ENCODE results near the gene KHDRBS1. TPM values are rescaled to one million over a fixed set of nuclear protein-coding genes. Genes with fewer than 3 reads are reported as not detected.
"Not testable (repeated sequence)": the region's sequence is repeated elsewhere in the genome, so short reads cannot be mapped to it uniquely, and the experiment has no call there.

Gene KHDRBS1
- polyA plus RNA-seq, 1 donor from 2014 or later: 214 TPM

GRCh38 chr1:32014948-32015273, 1.2 kb downstream of the KHDRBS1 start:
- H3K4me3 ChIP-seq (ENCODE audit: low read length): peak overlapping the region; percentile 100
- peaks cover 13% of the 10 kb centered on the region for H4K20me1 ChIP-seq (ENCODE audit: insufficient read depth)
- peaks cover 3% of the 10 kb centered on the region for H3F3A ChIP-seq (ENCODE audit: insufficient read depth, low read length, poor library complexity, severe bottlenecking)
- H3K4me2 ChIP-seq (ENCODE audit: low read length): peak overlapping the region; percentile 54
- H3K9ac ChIP-seq (ENCODE audit: low read length): peak overlapping the region; percentile 100
- TF ChIP-seq TAF1 (IDR thresholded peaks at IDR 0.05; ENCODE audit: low read depth) (peak; percentile 40), SMC3 (conservative IDR thresholded peaks at IDR 0.05; ENCODE audit: poor library complexity) (peak; percentile 11), REST (IDR thresholded peaks at IDR 0.05; ENCODE audit: borderline replicate concordance) (no peak)
- H3K9me2 ChIP-seq (ENCODE audit: insufficient read depth, low read length): no peaks in the 10 kb centered on the region
- no peaks in the 10 kb centered on the region for H3K36me3 ChIP-seq (ENCODE audit: insufficient read depth, low read length)
- H3K9me3 ChIP-seq (ENCODE audit: low read length): no peaks in the 10 kb centered on the region
- peak overlapping the region; percentile 93 for H3K27ac ChIP-seq (ENCODE audit: low read length)
- no peaks in the 10 kb centered on the region for H3K27me3 ChIP-seq (ENCODE audit: insufficient read depth, low read depth, low read length)
- no peak overlapping the region for H2AFZ ChIP-seq (ENCODE audit: low read depth, low read length)
- H3K79me2 ChIP-seq (replicated peaks; ENCODE audit: insufficient read depth, low read length): peaks cover 58% of the 10 kb centered on the region

DNA sequence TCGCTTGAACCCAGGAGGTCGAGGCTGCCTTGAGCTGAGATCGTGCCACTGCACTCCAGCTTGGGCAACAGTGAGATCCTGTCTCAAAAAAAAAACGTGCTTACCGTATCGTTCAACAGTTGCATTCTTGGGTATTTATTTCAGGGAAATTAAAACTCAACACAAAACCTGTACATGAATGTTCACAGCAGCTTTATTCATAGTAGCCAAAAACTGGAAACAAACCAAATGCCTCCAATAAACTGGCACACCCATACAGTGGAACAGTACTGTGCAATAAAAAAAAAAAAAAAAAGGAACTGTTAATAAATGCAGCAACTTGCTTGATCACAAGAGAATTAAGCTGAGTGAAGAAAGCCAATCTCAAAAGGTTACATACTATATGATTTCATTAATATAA, 6.7 kb downstream of the KHDRBS1 start:
- TF ChIP-seq CTCF (IDR thresholded peaks at IDR 0.05; ENCODE audit: poor library complexity, severe bottlenecking): no peak
- no peak for TF ChIP-seq EP300 (conservative IDR thresholded peaks at IDR 0.05; ENCODE audit: poor library complexity, severe bottlenecking)
- Histone ChIP-seq H4K20me1 (ENCODE audit: insufficient read depth) (peaks cover 43% of the 10 kb centered on the region), H2AFZ (ENCODE audit: low read depth, low read length) (no peak overlapping the region), H3K9me2 (ENCODE audit: insufficient read depth, low read length) (no peaks in the 10 kb centered on the region), H3K36me3 (ENCODE audit: insufficient read depth, low read length) (no peaks in the 10 kb centered on the region), H3K27me3 (ENCODE audit: insufficient read depth, low read depth, low read length) (no peaks in the 10 kb centered on the region), H3K79me2 (replicated peaks; ENCODE audit: insufficient read depth, low read length) (peaks cover 95% of the 10 kb centered on the region), H3K4me3 (ENCODE audit: low read length) (no peak overlapping the region), H3K4me2 (ENCODE audit: low read length) (no peak overlapping the region), H3K27ac (ENCODE audit: low read length) (no peak overlapping the region), H3K9ac (ENCODE audit: low read length) (no peak overlapping the region), H3F3A (ENCODE audit: insufficient read depth, low read length, poor library complexity, severe bottlenecking) (peaks cover 3% of the 10 kb centered on the region), H3K9me3 (ENCODE audit: low read length) (no peaks in the 10 kb centered on the region)

- H2AFZ ChIP-seq (ENCODE audit: low read depth, low read length); H3K4me3 ChIP-seq (ENCODE audit: low read length); H3K27ac ChIP-seq (ENCODE audit: low read length); H3K36me3 ChIP-seq (ENCODE audit: insufficient read depth, low read length); H3F3A ChIP-seq (ENCODE audit: insufficient read depth, low read length, poor library complexity, severe bottlenecking); H3K9me3 ChIP-seq (ENCODE audit: low read length); H3K4me2 ChIP-seq (ENCODE audit: low read length); H3K9me2 ChIP-seq (ENCODE audit: insufficient read depth, low read length); H3K27me3 ChIP-seq (ENCODE audit: insufficient read depth, low read depth, low read length); H3K9ac ChIP-seq (ENCODE audit: low read length): not testable (repeated sequence)
- H3K79me2 ChIP-seq (replicated peaks; ENCODE audit: insufficient read depth, low read length): peaks cover 94% of the 10 kb centered on the region
- peaks cover 46% of the 10 kb centered on the region for H4K20me1 ChIP-seq (ENCODE audit: insufficient read depth)
Observed at GRCh38 chr1:32021574-32022018, 7.9 kb downstream of the KHDRBS1 start.

Data from neural cell (in vitro differentiated cells).